SK-MEL-5 (cell line): Measurements from ENCODE around the gene STARD3. TPM values are rescaled to one million over a fixed set of nuclear protein-coding genes. Genes with fewer than 3 reads are reported as not detected.
"Not testable (repeated sequence)": the region's sequence is repeated elsewhere in the genome, so short reads cannot be mapped to it uniquely, and the experiment has no call there.

Experiments used
- DNase-seq: peaks from one replicate; pipeline ENCODE4 v3.0.0-alpha.2; 2016; ENCODE audit warnings: low read depth, low spot score
- in situ Hi-C: cut with HindIII; loops from 2 replicates; pipeline ENCODE4 v1.10.0; 2016; ENCODE audit warnings: low sequenced_read_pairs, high pct_unique_total_duplicates, low pct_unique_long_range_greater_than_20kb
- polyA plus RNA-seq, 2 experiments: library from polyadenylated mRNA; depleted of rRNA; stranded (reverse); fragments of >200 nt; gene quantifications; 2 replicates each; pipeline ENCODE4 v1.2.3, GENCODE V29; 2015
- total RNA-seq: library from RNA; depleted of rRNA; stranded (reverse); fragments of >200 nt; shearing (Covaris generic); gene quantifications from 2 replicates; pipeline ENCODE4 v1.2.3, GENCODE V29; 2014; rRNA removed

Gene STARD3
- 21.2 and 32.9 TPM in 2 replicates for total RNA-seq
- 127 and 138 TPM in 2 replicates for polyA plus RNA-seq (2015; cell fraction: cytosol; rRNA removed)
- polyA plus RNA-seq (2015; cell fraction: nucleus; rRNA removed), result 182 and 250 TPM in 2 replicates

GRCh38 chr17:39636927-39637736 is at the start of gene STARD3:
TSS of gene STARD3 (plus strand) at chr17:39637144. CDS start at chr17:39653532, 16,388 bp downstream.
- in situ Hi-C loops, result no loop called here
- DNase-seq, result peak; percentile 84

DNA sequence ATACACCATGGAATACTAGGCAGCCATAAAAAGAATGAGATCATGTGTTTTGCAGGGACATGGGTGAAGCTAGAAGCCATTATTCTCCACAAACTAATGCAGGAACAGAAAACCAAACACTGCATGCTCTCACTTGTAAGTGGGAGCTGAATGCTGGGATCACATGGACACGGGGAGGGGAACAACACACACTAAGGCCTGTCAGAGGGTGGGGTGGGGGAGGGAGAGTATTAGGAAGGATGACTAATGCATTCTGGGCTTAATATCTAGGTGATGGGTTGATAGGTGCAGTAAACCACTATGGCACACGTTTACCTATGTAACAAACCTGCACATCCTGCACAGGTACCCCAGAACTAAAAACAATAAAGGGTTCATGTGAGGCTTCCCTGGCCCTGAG is 46.8 kb upstream of the STARD3 start:
- DNase-seq, in situ Hi-C loops: not testable (repeated sequence)

DNA sequence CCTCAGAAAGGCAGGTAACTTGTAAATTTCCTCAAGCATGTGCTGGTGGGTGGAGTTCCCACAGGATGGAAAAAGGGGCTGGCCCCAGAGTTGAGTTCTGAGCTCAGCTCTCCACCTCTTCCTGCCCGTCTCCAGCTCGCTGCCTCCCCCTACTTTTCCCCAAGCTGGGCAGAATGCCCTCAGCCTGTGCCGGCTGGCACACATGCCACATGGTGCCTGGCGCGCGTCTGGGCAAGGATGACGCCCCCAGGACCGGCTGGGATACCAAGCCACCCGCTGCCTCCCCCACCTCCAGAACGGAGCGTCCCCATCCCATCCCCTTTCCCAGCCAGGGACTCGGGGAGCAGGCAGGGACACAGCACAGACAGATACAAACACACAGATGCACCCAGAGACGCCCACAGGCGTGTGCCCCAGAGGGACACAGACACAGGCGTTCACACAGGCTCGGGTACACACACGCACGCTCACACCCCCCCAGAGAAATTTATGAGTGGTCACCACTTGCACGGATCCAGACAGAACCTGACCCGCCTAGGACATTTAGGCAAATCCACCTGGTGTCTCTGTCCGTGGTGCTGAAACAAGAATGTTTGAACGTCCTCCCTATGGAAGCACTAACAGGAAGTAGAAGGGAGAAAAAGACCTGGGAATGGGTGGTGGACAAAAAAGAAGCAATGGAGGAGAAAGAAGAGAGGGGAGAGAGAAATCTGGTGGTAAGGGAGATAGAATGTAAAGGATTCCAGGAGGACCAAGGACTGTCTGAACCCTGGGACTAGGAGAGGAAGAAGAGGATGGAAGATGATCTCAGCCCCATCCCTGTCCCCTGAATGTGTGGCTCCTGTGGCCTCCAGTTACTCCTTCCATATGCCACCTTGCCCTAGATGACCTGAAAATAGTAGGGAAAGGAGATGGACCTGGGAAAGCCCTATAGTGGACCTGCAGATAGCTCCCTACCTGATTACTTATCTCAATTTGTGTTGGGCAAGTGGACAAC is 44.7 kb upstream of the STARD3 start:
- peak; percentile 31 for DNase-seq

GRCh38 chr17:39593371-39593770 is 43.6 kb upstream of the STARD3 start:
- in situ Hi-C loops, result no loop called here
- no peak for DNase-seq

More for the DNA sequence above, 44.7 kb upstream of the STARD3 start:
- in situ Hi-C loops, result no loop called here

DNA sequence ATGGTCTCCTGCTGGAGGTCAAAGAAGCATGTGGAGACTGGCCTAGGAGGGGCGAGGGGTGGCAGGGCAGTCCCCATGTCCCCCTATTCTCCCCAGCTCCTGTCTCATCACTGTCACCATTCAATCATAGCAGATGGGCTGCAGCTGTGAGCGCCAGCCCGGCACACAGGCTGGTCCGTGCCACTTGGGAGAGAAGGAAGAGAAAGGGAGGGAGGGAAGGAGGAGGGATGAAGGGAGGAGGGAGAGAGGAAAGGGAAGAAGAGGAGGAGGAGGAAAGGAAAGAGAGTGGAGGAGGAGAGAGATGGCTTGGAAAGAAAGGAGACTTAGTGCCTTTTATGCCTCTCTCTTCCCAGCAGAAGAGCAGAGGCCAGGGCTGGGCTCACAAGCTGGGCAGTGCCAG is 41.6 kb upstream of the STARD3 start:
- DNase-seq, result no peak
- in situ Hi-C loops, result no loop called here

DNA sequence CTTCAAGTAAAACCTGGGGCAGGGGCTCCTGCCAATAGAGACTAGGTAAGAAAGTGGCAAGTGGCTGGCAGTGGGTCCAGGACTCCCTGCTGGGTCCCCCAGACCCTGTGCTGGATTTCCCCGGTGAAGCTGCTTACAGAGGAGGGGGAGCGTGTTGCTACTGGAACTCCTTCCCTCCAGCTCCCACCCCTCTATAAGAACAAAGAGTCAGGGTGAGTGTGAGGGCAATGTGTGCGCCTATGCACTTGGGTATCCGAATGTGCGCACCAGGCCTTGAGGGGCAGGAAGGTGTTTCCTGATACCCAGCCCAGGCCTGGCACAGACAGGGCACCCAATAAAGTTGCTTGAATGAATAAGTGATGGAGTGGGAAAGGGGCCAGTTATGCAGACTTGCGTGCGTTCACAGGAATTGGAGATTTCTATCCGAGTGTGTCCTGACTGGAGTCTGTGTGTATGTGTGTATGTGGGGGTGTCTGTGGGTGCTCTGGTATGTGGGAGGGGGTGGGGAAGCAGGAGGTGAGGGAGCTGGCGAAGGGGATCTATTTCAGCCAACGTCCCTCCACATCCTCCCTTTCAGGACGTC is 40.9 kb upstream of the STARD3 start:
- in situ Hi-C loops, result no loop called here
- no peak for DNase-seq

- DNase-seq, result no peak
- in situ Hi-C loops, result no loop called here
Measured at GRCh38 chr17:39596543-39597267, 40.2 kb upstream of the STARD3 start.

DNA sequence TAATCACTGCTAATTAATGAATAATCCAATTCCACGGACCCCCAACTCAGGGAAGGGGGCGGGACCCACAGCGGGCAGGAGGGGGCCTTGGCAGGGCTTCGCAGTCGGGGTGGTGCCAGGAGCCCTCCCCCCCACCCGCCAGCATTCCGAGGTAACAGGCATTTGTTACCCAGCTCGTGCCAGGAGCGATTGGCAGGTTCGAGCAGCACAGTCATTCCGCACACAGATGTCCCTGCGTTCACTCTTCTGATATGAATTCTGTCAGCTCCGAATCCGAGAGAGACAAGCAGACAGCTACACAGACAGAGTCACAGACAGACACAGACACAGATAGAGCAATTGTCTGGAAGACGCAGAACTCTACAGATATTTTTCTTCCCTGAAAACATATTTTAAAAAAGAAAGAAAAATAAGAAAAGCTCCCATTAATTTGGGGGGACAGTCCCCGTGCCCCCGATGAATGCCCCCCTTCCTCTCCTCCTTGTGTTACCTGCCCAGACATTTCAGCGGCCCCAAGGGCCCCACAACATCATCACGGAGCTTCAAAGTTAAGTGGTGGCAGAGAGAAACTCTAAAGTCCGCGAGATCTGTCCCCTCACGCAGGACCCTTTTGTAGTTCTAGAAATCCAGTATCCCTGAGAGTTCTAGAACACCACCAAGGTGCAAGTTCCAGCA is 39.4 kb upstream of the STARD3 start:
- no peak for DNase-seq
- in situ Hi-C loops, result no loop called here

GRCh38 chr17:39598047-39598481 is 38.9 kb upstream of the STARD3 start:
- in situ Hi-C loops, result no loop called here

GRCh38 chr17:39598630-39599003 is 38.3 kb upstream of the STARD3 start:
- no peak for DNase-seq
- in situ Hi-C loops, result no loop called here

More at GRCh38 chr17:39598047-39598481, 38.9 kb upstream of the STARD3 start:
- no peak for DNase-seq

GRCh38 chr17:39599004-39599664 is 37.8 kb upstream of the STARD3 start:
- in situ Hi-C loops, result no loop called here

GRCh38 chr17:39599665-39600231 is 37.2 kb upstream of the STARD3 start:
- DNase-seq, result no peak
- in situ Hi-C loops, result no loop called here

More at GRCh38 chr17:39599004-39599664, 37.8 kb upstream of the STARD3 start:
- DNase-seq, result no peak

GRCh38 chr17:39600288-39600996 is 36.5 kb upstream of the STARD3 start:
- in situ Hi-C loops, result no loop called here

DNA sequence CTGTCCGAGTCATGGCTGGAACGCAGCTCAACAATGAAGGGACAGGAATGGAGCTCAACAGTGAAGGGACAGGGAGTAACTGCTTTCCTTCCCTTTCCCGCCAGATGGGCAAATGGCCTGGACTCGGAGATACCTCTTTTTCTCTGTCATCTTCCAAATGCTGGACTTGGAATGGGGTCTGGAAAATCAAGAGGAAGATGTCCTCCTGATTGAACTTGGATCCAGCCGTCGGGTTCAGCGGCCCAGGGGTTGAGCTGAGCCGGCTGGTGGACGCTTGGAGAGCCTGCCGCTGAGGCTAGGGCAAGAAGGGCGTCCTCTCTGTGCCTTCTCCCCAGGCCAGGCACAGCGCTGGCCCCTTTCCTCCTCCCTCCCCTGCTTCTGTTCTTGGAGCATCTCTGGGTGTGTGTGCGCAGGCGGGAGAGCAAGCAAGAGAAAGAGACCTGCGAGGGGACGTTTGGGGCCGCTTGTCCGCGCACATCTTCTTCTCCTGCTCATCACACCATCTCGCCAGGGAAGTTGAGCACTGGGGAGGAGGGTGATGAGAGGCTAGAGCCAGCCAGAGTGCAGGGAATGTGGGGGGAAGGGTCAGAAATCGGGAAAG is 35.8 kb upstream of the STARD3 start:
- in situ Hi-C loops, result no loop called here
- DNase-seq, result no peak

More at GRCh38 chr17:39600288-39600996, 36.5 kb upstream of the STARD3 start:
- DNase-seq, result no peak
